ENCODE data around the gene EXOC6B. TPM values are rescaled to one million over a fixed set of nuclear protein-coding genes. Genes with fewer than 3 reads are reported as not detected.

EXOC6B gene
- total and polyA plus RNA-seq, 2 of the 8 experiments (the other 6 are each of a cell fraction or from before 2014, with no cell fraction given): 13.5 to 33.0 TPM

GRCh38 chr2:72511906-72512305 lies 313.9 kb downstream of the EXOC6B start:
- H3K36me3 ChIP-seq (ENCODE audit: control insufficient read depth in 2 of 4, insufficient read depth in 4 of 4, low read length in 3 of 4): no peaks in the 10 kb centered on the region
- no peak overlapping the region for H3K14ac ChIP-seq (ENCODE audit: insufficient read length)
- ChIA-PET POLR2A (ENCODE audit: partially characterized antibody) (no interaction called here), CTCF (ENCODE audit: partially characterized antibody) (no interaction called here)
- no peak for FAIRE-seq
- no peak overlapping the region for H2BK15ac ChIP-seq (ENCODE audit: low read length)
- no peak overlapping the region for H2BK20ac ChIP-seq (ENCODE audit: low read length)
- no peak overlapping the region for H3K18ac ChIP-seq (ENCODE audit: extremely low read depth, low read length)
- DNase-seq (ENCODE audit: low read depth in 1 of 2, low spot score in 2 of 2): no peak
- no peak overlapping the region for H3K56ac ChIP-seq (replicated peaks; ENCODE audit: insufficient read length, low read depth, low read length)
- no peak overlapping the region for H3K23ac ChIP-seq (ENCODE audit: insufficient read length)
- H3K79me2 ChIP-seq (ENCODE audit: control insufficient read depth in 1 of 2, insufficient read depth in 2 of 2, low read length in 2 of 2): no peaks in the 10 kb centered on the region
- no peak overlapping the region for H2BK12ac ChIP-seq (ENCODE audit: low read depth, low read length)
- no peak overlapping the region for H2AFZ ChIP-seq (ENCODE audit: low read length)
- H3K4me1 ChIP-seq (replicated peaks in 1 of 4; ENCODE audit: control insufficient read depth in 3 of 4, insufficient read depth in 4 of 4, low read length in 3 of 4): no peaks in the 10 kb centered on the region
- H2AK5ac ChIP-seq (ENCODE audit: low read depth, low read length): no peak overlapping the region
- H3K23me2 ChIP-seq (ENCODE audit: low read depth, low read length): no peaks in the 10 kb centered on the region
- no peak overlapping the region for H3K4ac ChIP-seq (replicated peaks; ENCODE audit: insufficient read length, low read depth, low read length)
- H3K79me1 ChIP-seq (ENCODE audit: low read depth, low read length): no peaks in the 10 kb centered on the region
- H4K5ac ChIP-seq (ENCODE audit: insufficient read length, low read depth, low read length): no peak overlapping the region
- H3K4me2 ChIP-seq (ENCODE audit: insufficient read depth in 1 of 2, low read depth in 2 of 2, low read length in 2 of 2): no peak overlapping the region
- H3K9me3 ChIP-seq (ENCODE audit: insufficient read depth in 2 of 2, low read depth in 1 of 2, low read length in 1 of 2): no peaks in the 10 kb centered on the region
- H2BK5ac ChIP-seq (ENCODE audit: low read depth, low read length): no peak overlapping the region
- no peaks in the 10 kb centered on the region for H3K27me3 ChIP-seq (replicated peaks in 1 of 4; ENCODE audit: control insufficient read depth in 3 of 4, extremely low read depth in 1 of 4, insufficient read depth in 3 of 4, low read length in 3 of 4)
- H2BK120ac ChIP-seq (replicated peaks; ENCODE audit: low read depth, low read length): no peak overlapping the region
- no peak overlapping the region for H3K4me3 ChIP-seq (ENCODE audit: extremely low read depth in 1 of 4, insufficient read depth in 2 of 4, low read depth in 3 of 4, low read length in 4 of 4)
- no peak overlapping the region for H4K8ac ChIP-seq (ENCODE audit: extremely low read depth, insufficient read depth, low read length)
- WGBS, 2 experiments (ENCODE audit: extremely low coverage in 1 of 2, insufficient coverage in 1 of 2, insufficient read length in 1 of 2, insufficient replicate concordance in 2 of 2, low coverage in 1 of 2, low lambda C conversion rate in 2 of 2, missing lambda C conversion rate in 1 of 2): 91% methylated on average over 1 of the region's 1 CpG; no CpG with 5 or more reads in 1 of the 2 experiments
- H3K27ac ChIP-seq (ENCODE audit: low read depth, low read length): no peak overlapping the region
- H4K20me1 ChIP-seq (replicated peaks in 1 of 2; ENCODE audit: control insufficient read depth in 1 of 2, insufficient read depth in 2 of 2, low read length in 2 of 2): no peaks in the 10 kb centered on the region
- H4K91ac ChIP-seq (replicated peaks; ENCODE audit: insufficient read length, low read length): no peak overlapping the region
- no peak overlapping the region for H3K9ac ChIP-seq (replicated peaks in 1 of 4; ENCODE audit: extremely low read depth in 1 of 4, low read depth in 3 of 4, low read length in 3 of 4)
- TF ChIP-seq CTCF (IDR thresholded peaks at IDR 0.05; ENCODE audit: control extremely low read depth in 1 of 3, insufficient read depth in 1 of 3, low read depth in 1 of 3, low read length in 3 of 3) (no peak), ASH2L (IDR thresholded peaks at IDR 0.05; ENCODE audit: low read length) (no peak), HDAC2 (IDR thresholded peaks at IDR 0.05; ENCODE audit: borderline replicate concordance in 1 of 2, low read depth in 2 of 2, low read length in 2 of 2) (no peak), RXRA (IDR thresholded peaks at IDR 0.05; ENCODE audit: insufficient read depth, low read depth, low read length) (no peak), TCF12 (IDR thresholded peaks at IDR 0.05; ENCODE audit: low read depth, low read length) (no peak), HDAC6 (IDR thresholded peaks at IDR 0.05; ENCODE audit: low read depth, low read length) (no peak), RNF2 (IDR thresholded peaks at IDR 0.05; ENCODE audit: borderline replicate concordance, low read depth, low read length, missing control alignments, poor library complexity, severe bottlenecking) (no peak), GABPA (IDR thresholded peaks at IDR 0.05; ENCODE audit: borderline replicate concordance, insufficient read depth, low read length) (no peak), CBX8 (IDR thresholded peaks at IDR 0.05; ENCODE audit: borderline replicate concordance, low read depth, low read length) (no peak), NANOG (IDR thresholded peaks at IDR 0.05; ENCODE audit: insufficient read depth, low read depth, low read length, poor library complexity, severe bottlenecking) (no peak), EZH2 (IDR thresholded peaks at IDR 0.05; ENCODE audit: low read depth, low read length, severe bottlenecking) (no peak)
